Measurements from ENCODE around the gene MBOAT7. TPM values are rescaled to one million over a fixed set of nuclear protein-coding genes. Genes with fewer than 3 reads are reported as not detected.

Gene MBOAT7
- total RNA-seq, 1 experiment from 2014 or later, result 88.1 TPM

DNA sequence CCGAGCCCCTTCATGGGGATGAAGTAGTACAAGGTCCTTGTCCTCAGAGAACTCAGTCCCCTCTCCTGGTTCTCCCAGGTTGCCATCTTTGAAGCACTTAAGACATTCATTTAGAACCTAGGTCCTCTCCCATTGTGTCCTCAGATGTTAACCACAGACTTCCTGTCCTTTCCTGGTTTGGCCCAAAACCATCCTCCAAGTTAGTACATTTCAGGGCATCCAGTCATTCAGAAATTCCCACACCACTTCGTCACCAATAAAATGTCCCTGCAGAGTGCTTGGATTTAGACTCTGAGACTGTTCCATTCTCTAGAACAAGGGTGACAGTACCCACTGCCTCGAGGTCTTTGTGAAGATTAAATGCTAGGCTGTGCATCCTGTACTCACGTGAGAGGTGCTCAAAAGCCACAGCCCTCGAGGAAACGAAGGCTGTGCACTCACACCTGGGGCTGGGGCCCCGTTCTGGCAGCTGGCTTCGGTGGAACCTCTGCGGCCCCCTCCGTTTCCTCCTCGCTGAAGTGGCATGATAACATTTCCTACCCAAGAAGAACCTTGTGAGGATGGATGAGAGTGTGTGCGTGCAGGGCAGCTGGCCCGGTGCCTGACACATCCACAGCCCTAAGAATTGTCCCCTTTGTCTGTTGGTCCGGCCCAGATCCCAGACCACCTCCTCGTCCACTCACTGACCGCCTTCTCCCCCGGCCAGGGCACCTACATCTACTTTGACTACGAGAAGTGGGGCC, 34.6 kb downstream of the MBOAT7 start:
- no peak overlapping the region for H3K4me3 ChIP-seq (ENCODE audit: insufficient read depth, low read depth, low read length)
- no peaks in the 10 kb centered on the region for H3K27me3 ChIP-seq (ENCODE audit: control insufficient read depth, insufficient read depth, low read length)
- peaks cover 39% of the 10 kb centered on the region for H3K36me3 ChIP-seq (replicated peaks; ENCODE audit: control insufficient read depth, insufficient read depth, low read length)
- DNase-seq, result no peak

- no peak for DNase-seq
- peaks cover 47% of the 10 kb centered on the region for H3K36me3 ChIP-seq (replicated peaks; ENCODE audit: control insufficient read depth, insufficient read depth, low read length)
- H3K4me3 ChIP-seq (ENCODE audit: insufficient read depth, low read depth, low read length), result no peak overlapping the region
- H3K27me3 ChIP-seq (ENCODE audit: control insufficient read depth, insufficient read depth, low read length), result no peaks in the 10 kb centered on the region
Measured at GRCh38 chr19:54153731-54154326, 35.6 kb downstream of the MBOAT7 start.

DNA sequence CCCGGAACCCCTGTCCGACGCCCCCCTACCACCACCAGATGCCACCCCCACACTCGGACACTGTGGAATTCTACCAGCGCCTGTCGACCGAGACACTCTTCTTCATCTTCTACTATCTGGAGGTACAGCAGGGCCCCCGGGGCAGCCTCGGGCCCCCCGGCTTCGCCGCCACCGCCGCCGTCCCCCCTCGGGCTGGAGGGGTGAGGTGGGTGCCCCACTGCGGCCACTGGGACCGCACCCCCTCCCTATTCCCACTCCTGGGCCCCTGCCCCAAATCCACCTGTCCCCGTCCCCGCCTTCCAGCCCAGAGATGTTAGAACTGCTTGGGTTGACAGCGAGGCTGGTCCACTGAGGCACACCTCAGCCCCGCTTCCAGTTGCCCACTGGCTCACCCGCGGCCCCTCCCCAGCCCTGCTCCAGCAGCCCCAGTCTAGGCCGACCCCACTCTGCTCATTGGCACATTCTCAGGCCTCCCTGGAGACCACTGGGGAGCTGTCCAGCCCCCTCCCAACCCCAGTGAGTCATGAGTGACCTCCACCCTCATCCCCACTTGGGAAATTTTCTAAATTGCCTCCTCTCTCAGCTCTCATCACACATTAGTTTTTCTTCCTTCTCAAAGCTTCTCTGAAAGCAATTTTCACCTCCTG, 36.4 kb downstream of the MBOAT7 start:
- Histone ChIP-seq H3K36me3 (replicated peaks; ENCODE audit: control insufficient read depth, insufficient read depth, low read length) (peaks cover 48% of the 10 kb centered on the region), H3K27me3 (ENCODE audit: control insufficient read depth, insufficient read depth, low read length) (no peaks in the 10 kb centered on the region), H3K4me3 (ENCODE audit: insufficient read depth, low read depth, low read length) (no peak overlapping the region)
- no peak for DNase-seq

GRCh38 chr19:54152267-54152666, 37.1 kb downstream of the MBOAT7 start:
- Histone ChIP-seq H3K4me3 (ENCODE audit: insufficient read depth, low read depth, low read length) (no peak overlapping the region), H3K36me3 (replicated peaks; ENCODE audit: control insufficient read depth, insufficient read depth, low read length) (peaks cover 55% of the 10 kb centered on the region), H3K27me3 (ENCODE audit: control insufficient read depth, insufficient read depth, low read length) (no peaks in the 10 kb centered on the region)
- no peak for DNase-seq

DNA sequence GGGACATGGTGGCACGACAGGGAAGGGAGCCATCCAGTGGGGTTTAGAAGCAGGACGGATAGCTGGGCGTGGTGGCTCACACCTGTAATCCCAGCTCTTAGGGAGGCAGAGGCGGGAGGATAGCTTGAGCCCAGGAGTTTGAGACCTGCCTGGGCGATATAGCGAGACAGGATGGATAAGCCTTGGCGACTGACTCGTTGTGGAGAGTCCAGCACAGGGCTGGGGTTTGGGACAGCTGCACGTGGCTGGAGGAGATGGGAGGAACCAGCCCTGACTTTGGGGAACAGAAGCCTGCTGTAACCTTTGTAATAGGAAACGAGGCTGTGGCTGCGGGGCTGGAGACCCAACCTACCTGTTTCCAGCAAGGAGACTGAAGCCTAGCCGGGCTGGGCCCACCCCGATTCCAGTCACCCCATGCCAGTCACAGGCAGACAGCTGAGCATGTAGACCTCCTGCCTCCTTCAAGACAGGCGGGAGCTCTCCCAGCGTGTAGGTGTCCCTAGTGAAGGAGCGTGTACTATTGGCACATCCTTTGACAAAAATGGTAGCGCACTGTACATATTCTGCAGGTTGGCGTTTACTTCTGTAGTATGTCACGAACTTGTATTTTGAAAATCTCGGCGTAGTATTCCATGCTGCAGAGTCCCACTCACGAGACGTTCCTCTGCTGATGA, 37.9 kb downstream of the MBOAT7 start:
- peaks cover 60% of the 10 kb centered on the region for H3K36me3 ChIP-seq (replicated peaks; ENCODE audit: control insufficient read depth, insufficient read depth, low read length)
- no peak overlapping the region for H3K4me3 ChIP-seq (ENCODE audit: insufficient read depth, low read depth, low read length)
- no peak for DNase-seq
- no peaks in the 10 kb centered on the region for H3K27me3 ChIP-seq (ENCODE audit: control insufficient read depth, insufficient read depth, low read length)

DNA sequence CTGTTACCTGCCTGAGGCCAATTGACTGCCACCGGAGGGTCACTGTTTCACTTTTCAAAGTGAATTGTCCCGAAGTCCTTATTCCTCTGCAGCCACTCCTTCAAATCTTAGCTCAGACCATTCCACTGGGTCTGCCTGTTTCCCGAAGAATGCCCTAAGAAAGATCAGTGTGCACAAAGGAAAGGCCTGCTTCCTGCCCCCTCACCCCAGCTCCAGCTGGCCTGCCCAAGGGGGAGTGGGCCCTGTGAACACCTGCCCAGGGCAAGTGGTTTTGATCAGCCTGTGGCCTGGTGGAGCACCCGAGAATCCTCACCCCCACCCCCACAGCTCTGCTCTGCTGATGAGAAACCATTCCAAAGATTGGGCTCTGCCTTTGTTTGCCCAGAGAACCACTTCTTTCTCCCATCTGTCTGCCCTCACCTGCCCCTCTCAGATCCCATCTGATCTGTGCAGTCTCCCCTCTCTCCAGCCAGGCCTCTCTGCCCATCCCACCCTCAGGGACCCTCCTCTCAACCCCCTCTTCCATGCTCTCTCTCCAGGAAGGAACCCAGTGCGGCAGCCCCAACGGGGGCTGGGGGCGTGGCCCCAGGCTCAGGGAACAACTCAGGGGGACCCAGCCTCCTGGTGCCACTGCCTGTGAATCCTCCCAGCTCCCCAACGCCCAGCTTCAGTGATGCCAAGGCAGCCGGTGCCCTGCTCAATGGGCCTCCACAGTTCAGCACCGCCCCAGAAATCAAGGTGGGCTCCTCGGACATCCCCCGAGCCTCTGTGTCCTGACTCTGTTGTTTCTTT, 40.2 kb downstream of the MBOAT7 start:
- Histone ChIP-seq H3K27me3 (ENCODE audit: control insufficient read depth, insufficient read depth, low read length) (no peaks in the 10 kb centered on the region), H3K4me3 (ENCODE audit: insufficient read depth, low read depth, low read length) (no peak overlapping the region), H3K36me3 (replicated peaks; ENCODE audit: control insufficient read depth, insufficient read depth, low read length) (peaks cover 66% of the 10 kb centered on the region)
- DNase-seq, result peak; percentile 42

DNA sequence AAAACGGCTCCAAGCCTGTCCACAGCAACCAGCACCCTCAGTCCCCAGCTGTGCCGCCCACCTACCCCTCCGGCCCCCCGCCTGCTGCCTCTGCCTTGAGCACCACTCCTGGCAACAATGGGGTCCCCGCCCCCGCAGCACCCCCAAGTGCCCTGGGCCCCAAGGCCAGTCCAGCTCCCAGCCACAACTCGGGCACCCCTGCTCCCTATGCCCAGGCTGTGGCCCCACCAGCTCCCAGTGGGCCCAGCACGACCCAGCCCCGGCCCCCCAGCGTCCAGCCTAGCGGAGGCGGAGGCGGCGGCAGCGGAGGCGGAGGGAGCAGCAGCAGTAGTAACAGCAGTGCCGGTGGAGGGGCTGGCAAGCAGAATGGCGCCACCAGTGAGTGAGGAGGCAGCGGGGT, 41.2 kb downstream of the MBOAT7 start:
- peaks cover 69% of the 10 kb centered on the region for H3K36me3 ChIP-seq (replicated peaks; ENCODE audit: control insufficient read depth, insufficient read depth, low read length)
- DNase-seq, result peak; percentile 46
- no peaks in the 10 kb centered on the region for H3K27me3 ChIP-seq (ENCODE audit: control insufficient read depth, insufficient read depth, low read length)
- H3K4me3 ChIP-seq (ENCODE audit: insufficient read depth, low read depth, low read length), result no peak overlapping the region

- Histone ChIP-seq H3K4me3 (ENCODE audit: insufficient read depth, low read depth, low read length) (no peak overlapping the region), H3K36me3 (replicated peaks; ENCODE audit: control insufficient read depth, insufficient read depth, low read length) (peaks cover 71% of the 10 kb centered on the region), H3K27me3 (ENCODE audit: control insufficient read depth, insufficient read depth, low read length) (no peaks in the 10 kb centered on the region)
- no peak for DNase-seq
Measured at GRCh38 chr19:54147676-54148075, 41.7 kb downstream of the MBOAT7 start.

DNA sequence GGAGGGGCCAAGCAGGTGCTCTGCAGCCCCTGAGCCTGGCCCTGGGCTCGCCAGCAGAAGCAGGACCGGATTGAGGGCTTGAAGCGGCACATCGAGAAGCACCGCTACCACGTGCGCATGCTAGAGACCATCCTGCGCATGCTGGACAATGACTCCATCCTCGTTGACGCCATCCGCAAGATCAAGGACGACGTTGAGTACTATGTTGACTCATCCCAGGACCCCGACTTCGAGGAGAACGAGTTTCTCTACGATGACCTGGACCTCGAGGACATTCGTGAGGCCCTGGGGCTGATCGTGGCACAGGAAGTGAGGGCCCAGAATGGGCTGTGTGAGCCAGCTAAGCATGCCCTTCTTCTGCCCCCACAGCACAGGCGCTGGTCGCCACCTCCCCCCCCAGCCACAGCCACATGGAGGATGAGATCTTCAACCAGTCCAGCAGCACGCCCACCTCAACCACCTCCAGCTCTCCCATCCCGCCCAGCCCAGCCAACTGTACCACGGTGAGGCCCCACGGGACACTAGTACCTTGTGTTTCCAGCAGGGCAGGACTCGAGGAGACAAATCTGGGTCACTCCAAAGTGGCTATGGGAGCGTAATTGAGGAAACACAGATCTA, 43.7 kb downstream of the MBOAT7 start:
- peaks cover 69% of the 10 kb centered on the region for H3K36me3 ChIP-seq (replicated peaks; ENCODE audit: control insufficient read depth, insufficient read depth, low read length)
- H3K27me3 ChIP-seq (ENCODE audit: control insufficient read depth, insufficient read depth, low read length), result no peaks in the 10 kb centered on the region
- DNase-seq, result no peak
- no peak overlapping the region for H3K4me3 ChIP-seq (ENCODE audit: insufficient read depth, low read depth, low read length)

DNA sequence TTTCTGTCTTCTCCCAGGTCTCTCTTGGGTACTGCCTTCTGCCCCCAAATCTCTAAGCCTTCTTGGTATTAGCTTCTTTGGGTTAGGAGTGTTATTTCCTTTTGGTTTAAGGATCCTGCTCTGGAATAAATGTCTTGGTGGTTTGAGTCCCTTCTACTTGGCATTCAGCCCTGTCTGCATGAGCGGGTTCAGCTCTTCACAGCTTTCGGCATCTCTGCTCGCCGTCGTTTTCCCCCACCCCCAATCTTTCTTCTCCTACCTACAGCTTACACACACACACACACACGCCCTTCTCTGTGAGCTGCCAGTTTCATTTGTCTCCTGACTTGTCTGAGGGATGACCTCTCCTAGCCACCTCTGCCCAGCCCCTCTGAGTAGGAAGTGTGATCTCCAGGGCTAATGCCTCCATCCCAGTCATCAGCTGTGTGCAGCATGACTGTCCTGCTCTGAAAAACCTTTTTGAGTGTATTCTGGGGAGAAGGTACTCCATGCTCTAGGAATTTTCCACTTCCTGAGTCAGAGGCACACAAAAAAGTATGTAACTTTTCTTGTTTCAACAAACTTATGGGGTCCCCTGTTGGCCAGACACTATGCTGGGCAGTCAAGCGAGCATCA, 47.1 kb downstream of the MBOAT7 start:
- DNase-seq, result no peak
- peaks cover 49% of the 10 kb centered on the region for H3K36me3 ChIP-seq (replicated peaks; ENCODE audit: control insufficient read depth, insufficient read depth, low read length)

GRCh38 chr19:54141356-54141755, 48.0 kb downstream of the MBOAT7 start:
- peaks cover 39% of the 10 kb centered on the region for H3K36me3 ChIP-seq (replicated peaks; ENCODE audit: control insufficient read depth, insufficient read depth, low read length)
- DNase-seq, result no peak
- H3K4me3 ChIP-seq (ENCODE audit: insufficient read depth, low read depth, low read length), result no peak overlapping the region
- no peaks in the 10 kb centered on the region for H3K27me3 ChIP-seq (ENCODE audit: control insufficient read depth, insufficient read depth, low read length)

More for the DNA sequence above, 47.1 kb downstream of the MBOAT7 start:
- H3K27me3 ChIP-seq (ENCODE audit: control insufficient read depth, insufficient read depth, low read length), result no peaks in the 10 kb centered on the region
- H3K4me3 ChIP-seq (ENCODE audit: insufficient read depth, low read depth, low read length), result no peak overlapping the region

DNA sequence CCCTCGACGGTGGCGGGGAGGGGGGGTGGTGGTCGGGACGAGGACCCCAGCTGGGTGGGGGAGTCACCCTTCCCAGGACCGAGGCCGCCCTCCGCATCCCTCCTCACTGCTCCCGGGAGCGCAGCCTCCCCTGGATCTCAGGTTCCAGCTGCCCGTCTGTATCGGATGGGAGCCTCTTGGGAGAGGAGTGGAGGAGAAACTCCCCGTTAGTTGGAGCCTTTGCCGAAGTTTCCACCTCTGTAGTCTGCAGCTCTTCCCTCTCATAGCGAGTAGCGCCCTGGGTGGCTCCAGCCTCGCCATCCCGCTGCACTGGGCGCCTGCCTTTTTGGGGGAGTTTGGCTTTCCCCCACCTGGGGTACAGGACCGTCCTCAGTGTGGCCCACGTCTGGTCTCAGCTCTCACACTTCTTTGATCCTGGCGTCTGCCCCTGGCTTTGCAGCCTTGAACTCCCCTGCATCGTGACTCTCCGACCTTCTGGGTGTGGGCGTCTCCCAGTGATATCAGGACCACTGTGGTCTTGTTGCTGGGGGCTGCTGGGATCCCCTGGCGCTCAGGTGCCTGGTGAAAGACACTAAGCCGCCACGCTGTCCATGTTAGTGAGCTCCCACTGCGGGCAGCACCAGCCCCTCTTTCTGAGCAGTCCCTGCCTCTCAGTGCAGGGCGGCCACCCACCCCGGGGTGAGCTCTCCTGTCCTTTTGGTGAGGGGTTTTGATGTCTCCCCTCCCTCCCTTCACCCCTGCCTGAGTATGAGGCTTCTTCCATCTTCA, 50.7 kb downstream of the MBOAT7 start:
- DNase-seq, result no peak
- peak overlapping the region; percentile 86 for H3K4me3 ChIP-seq (ENCODE audit: insufficient read depth, low read depth, low read length)
- peaks cover 15% of the 10 kb centered on the region for H3K36me3 ChIP-seq (replicated peaks; ENCODE audit: control insufficient read depth, insufficient read depth, low read length)
- H3K27me3 ChIP-seq (ENCODE audit: control insufficient read depth, insufficient read depth, low read length), result no peaks in the 10 kb centered on the region
